ENCODE measurements around the gene SLC25A48. TPM values are rescaled to one million over a fixed set of nuclear protein-coding genes. Genes with fewer than 3 reads are reported as not detected.

SLC25A48 gene
- total RNA-seq, 1 experiment from 2014 or later: not detected

- H3K4me1 ChIP-seq (ENCODE audit: control insufficient read depth, insufficient read depth, low read length): no peaks in the 10 kb centered on the region
- in situ Hi-C loops (cut with HindIII; ENCODE audit: low pct_unique_long_range_greater_than_20kb, low sequenced_read_pairs): no loop called here
- no peak overlapping the region for H3K27ac ChIP-seq (ENCODE audit: low read length)
- no peak for DNase-seq (ENCODE audit: low read depth, low spot score)
- TF ChIP-seq, protein P1, sequence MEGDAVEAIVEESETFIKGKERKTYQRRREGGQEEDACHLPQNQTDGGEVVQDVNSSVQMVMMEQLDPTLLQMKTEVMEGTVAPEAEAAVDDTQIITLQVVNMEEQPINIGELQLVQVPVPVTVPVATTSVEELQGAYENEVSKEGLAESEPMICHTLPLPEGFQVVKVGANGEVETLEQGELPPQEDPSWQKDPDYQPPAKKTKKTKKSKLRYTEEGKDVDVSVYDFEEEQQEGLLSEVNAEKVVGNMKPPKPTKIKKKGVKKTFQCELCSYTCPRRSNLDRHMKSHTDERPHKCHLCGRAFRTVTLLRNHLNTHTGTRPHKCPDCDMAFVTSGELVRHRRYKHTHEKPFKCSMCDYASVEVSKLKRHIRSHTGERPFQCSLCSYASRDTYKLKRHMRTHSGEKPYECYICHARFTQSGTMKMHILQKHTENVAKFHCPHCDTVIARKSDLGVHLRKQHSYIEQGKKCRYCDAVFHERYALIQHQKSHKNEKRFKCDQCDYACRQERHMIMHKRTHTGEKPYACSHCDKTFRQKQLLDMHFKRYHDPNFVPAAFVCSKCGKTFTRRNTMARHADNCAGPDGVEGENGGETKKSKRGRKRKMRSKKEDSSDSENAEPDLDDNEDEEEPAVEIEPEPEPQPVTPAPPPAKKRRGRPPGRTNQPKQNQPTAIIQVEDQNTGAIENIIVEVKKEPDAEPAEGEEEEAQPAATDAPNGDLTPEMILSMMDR (IDR thresholded peaks at IDR 0.05): no peak
- no peak for TF ChIP-seq REST (IDR thresholded peaks at IDR 0.05; ENCODE audit: insufficient read depth in 1 of 2, low read depth in 2 of 2, low read length in 1 of 2)
- TF ChIP-seq SIN3A (IDR thresholded peaks at IDR 0.05; ENCODE audit: borderline replicate concordance, insufficient read depth, low read depth, low read length): no peak
- no peak for TF ChIP-seq TCF7L2 (IDR thresholded peaks at IDR 0.05; ENCODE audit: low read depth, low read length)
- TF ChIP-seq POLR2AphosphoS5 (IDR thresholded peaks at IDR 0.05; ENCODE audit: low read depth, low read length): no peak
- intact Hi-C loops (cut with micrococcal nuclease; ENCODE audit: unreplicated experiment): no loop called here
- CTCF ChIA-PET: no interaction called here
- no peaks in the 10 kb centered on the region for H3K36me3 ChIP-seq (ENCODE audit: control insufficient read depth, insufficient read depth, low read length)
- peaks cover 7% of the 10 kb centered on the region; the same call in 1 of the 2 replicates for H3K27me3 ChIP-seq (ENCODE audit: control insufficient read depth, insufficient read depth, low read length)
- POLR2A ChIA-PET: interaction anchor here (0.6 kb wide), 1 partner anchor 696 kb away, joined by 12 read pairs; no protein-coding TSS in a partner anchor
- H3K4me3 ChIP-seq (ENCODE audit: low read depth in 2 of 2, low read length in 2 of 2): no peak overlapping the region
- no peaks in the 10 kb centered on the region for H3K9me3 ChIP-seq (ENCODE audit: control insufficient read depth, insufficient read depth, low read depth, low read length)
- ATAC-seq: no peak
- no TSS peak for BruUV-seq (replicated peaks)
These were observed 13.2 kb upstream of the SLC25A48 start for GRCh38 chr5:135821061-135821801.

GRCh38 chr5:135821802-135822201 lies 12.7 kb upstream of the SLC25A48 start:
- Histone ChIP-seq H3K4me3 (ENCODE audit: low read depth in 2 of 2, low read length in 2 of 2) (no peak overlapping the region), H3K27ac (ENCODE audit: low read length) (no peak overlapping the region), H3K9me3 (ENCODE audit: control insufficient read depth, insufficient read depth, low read depth, low read length) (no peaks in the 10 kb centered on the region), H3K4me1 (ENCODE audit: control insufficient read depth, insufficient read depth, low read length) (no peaks in the 10 kb centered on the region), H3K27me3 (ENCODE audit: control insufficient read depth, insufficient read depth, low read length) (peaks cover 5% of the 10 kb centered on the region; the same call in 1 of the 2 replicates), H3K36me3 (ENCODE audit: control insufficient read depth, insufficient read depth, low read length) (no peaks in the 10 kb centered on the region)
- CTCF ChIA-PET: no interaction called here
- intact Hi-C loops (cut with micrococcal nuclease; ENCODE audit: unreplicated experiment): no loop called here
- POLR2A ChIA-PET: interaction anchor here (0.6 kb wide), 1 partner anchor 696 kb away, joined by 12 read pairs; no protein-coding TSS in a partner anchor
- DNase-seq (ENCODE audit: low read depth, low spot score) (no peak), ATAC-seq (no peak)
- TF ChIP-seq REST (IDR thresholded peaks at IDR 0.05; ENCODE audit: insufficient read depth in 1 of 2, low read depth in 2 of 2, low read length in 1 of 2) (no peak), POLR2AphosphoS5 (IDR thresholded peaks at IDR 0.05; ENCODE audit: low read depth, low read length) (no peak)
- TF ChIP-seq, protein P1 (IDR thresholded peaks at IDR 0.05): no peak
- in situ Hi-C loops (cut with HindIII; ENCODE audit: low pct_unique_long_range_greater_than_20kb, low sequenced_read_pairs): no loop called here
- BruUV-seq (replicated peaks): no TSS peak
